Vagina (tissue), 2 donors: ENCODE data around the gene TMEM184B.

Experiments used
- POLR2AphosphoS5 ChIP-seq, 2 donors: sonication (generic); formaldehyde crosslinking; IDR thresholded peaks; one replicate each; pipeline ENCODE4 v1.9.0; 2017; ENCODE audit warnings: antibody characterized with exemption in 2 of 2, mild to moderate bottlenecking in 2 of 2, low read depth in 1 of 2; ENCODE audit not compliant: insufficient read depth in 1 of 2
- TF ChIP-seq, protein P1 (sequence below), 3 experiments: fragments of 450-650 bp in 2 of 3; fragments of 200-600 bp in 1 of 3; sonication (generic) in 1 of 3; IDR thresholded peaks; one replicate each; pipeline ENCODE4 v1.5.1; 2017 to 2019; ENCODE audit warnings: antibody characterized with exemption in 3 of 3, mild to moderate bottlenecking in 2 of 3, moderate library complexity in 2 of 3

DNA sequence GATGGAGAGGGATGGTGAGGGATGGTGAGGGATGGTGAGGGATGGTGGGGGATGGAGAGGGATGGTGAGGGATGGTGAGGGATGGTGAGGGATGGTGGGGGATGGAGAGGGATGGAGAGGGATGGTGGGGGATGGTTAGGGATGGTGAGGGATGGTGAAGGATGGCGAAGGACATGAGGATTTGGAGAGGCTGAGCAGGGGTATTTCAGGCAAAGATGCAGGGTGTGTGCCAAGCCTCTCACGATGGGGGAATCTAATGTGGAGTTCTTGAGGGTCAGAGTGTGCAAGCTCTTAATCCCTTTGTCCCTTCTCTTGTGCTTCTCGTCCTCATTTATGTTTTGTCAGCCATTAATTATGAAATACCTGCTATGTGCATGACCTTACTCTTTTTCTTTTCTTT, 83.7 kb downstream of the TMEM184B start:
- TF ChIP-seq POLR2AphosphoS5 (IDR thresholded peaks at IDR 0.05; ENCODE audit: insufficient read depth in 1 of 2, low read depth in 1 of 2), result no peak
- TF ChIP-seq, protein P1, sequence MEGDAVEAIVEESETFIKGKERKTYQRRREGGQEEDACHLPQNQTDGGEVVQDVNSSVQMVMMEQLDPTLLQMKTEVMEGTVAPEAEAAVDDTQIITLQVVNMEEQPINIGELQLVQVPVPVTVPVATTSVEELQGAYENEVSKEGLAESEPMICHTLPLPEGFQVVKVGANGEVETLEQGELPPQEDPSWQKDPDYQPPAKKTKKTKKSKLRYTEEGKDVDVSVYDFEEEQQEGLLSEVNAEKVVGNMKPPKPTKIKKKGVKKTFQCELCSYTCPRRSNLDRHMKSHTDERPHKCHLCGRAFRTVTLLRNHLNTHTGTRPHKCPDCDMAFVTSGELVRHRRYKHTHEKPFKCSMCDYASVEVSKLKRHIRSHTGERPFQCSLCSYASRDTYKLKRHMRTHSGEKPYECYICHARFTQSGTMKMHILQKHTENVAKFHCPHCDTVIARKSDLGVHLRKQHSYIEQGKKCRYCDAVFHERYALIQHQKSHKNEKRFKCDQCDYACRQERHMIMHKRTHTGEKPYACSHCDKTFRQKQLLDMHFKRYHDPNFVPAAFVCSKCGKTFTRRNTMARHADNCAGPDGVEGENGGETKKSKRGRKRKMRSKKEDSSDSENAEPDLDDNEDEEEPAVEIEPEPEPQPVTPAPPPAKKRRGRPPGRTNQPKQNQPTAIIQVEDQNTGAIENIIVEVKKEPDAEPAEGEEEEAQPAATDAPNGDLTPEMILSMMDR (IDR thresholded peaks at IDR 0.05), result no peak
